GM18870 (cell line): ENCODE results near the gene SPECC1L.

Experiments used
- ATAC-seq: cut with Tn5 transposase; IDR thresholded peaks from one replicate; pipeline ENCODE4 v1.9.1; 2021; ENCODE audit warnings: moderate library complexity; ENCODE audit not compliant: unreplicated experiment

Gene SPECC1L

GRCh38 chr22:24319451-24319850, 48.8 kb downstream of the SPECC1L start:
- ATAC-seq: no peak

- ATAC-seq: no peak
These were observed 51.4 kb downstream of the SPECC1L start for GRCh38 chr22:24321999-24322398.

- no peak for ATAC-seq
These were observed 51.9 kb downstream of the SPECC1L start for GRCh38 chr22:24322522-24322921.

GRCh38 chr22:24323233-24323632, 52.6 kb downstream of the SPECC1L start:
- no peak for ATAC-seq

- ATAC-seq: no peak
These were observed 53.1 kb downstream of the SPECC1L start for GRCh38 chr22:24323695-24324094.

GRCh38 chr22:24324137-24324536, 53.5 kb downstream of the SPECC1L start:
- no peak for ATAC-seq

- ATAC-seq: no peak
These were observed 54.6 kb downstream of the SPECC1L start for GRCh38 chr22:24325105-24325757.

- no peak for ATAC-seq
These were observed 55.6 kb downstream of the SPECC1L start for GRCh38 chr22:24326266-24326665.

- no peak for ATAC-seq
These were observed 57.2 kb downstream of the SPECC1L start for GRCh38 chr22:24327832-24328231.

- no peak for ATAC-seq
These were observed 58.8 kb downstream of the SPECC1L start for GRCh38 chr22:24329453-24329852.

GRCh38 chr22:24330636-24331035, 60.0 kb downstream of the SPECC1L start:
- ATAC-seq: no peak

- no peak for ATAC-seq
These were observed 61.1 kb downstream of the SPECC1L start for GRCh38 chr22:24331468-24332440.

- no peak for ATAC-seq
These were observed 62.7 kb downstream of the SPECC1L start for GRCh38 chr22:24333301-24333700.

GRCh38 chr22:24335496-24335895, 64.9 kb downstream of the SPECC1L start:
- ATAC-seq: no peak

- ATAC-seq: no peak
These were observed 67.4 kb downstream of the SPECC1L start for GRCh38 chr22:24337894-24338645.

GRCh38 chr22:24338726-24339451, 68.3 kb downstream of the SPECC1L start:
- no peak for ATAC-seq

GRCh38 chr22:24339452-24339747, 68.8 kb downstream of the SPECC1L start:
- no peak for ATAC-seq

- ATAC-seq: no peak
These were observed 71.0 kb downstream of the SPECC1L start for GRCh38 chr22:24341627-24342026.

GRCh38 chr22:24350627-24351026, 80.0 kb downstream of the SPECC1L start:
- no peak for ATAC-seq

- no peak for ATAC-seq
These were observed 82.5 kb downstream of the SPECC1L start for GRCh38 chr22:24353121-24353520.

GRCh38 chr22:24355574-24355973, 84.9 kb downstream of the SPECC1L start:
- ATAC-seq: no peak
